ENCODE data around the gene OR6J1. TPM values are rescaled to one million over a fixed set of nuclear protein-coding genes. Genes with fewer than 3 reads are reported as not detected.
"Not testable (repeated sequence)": the region's sequence is repeated elsewhere in the genome, so short reads cannot be mapped to it uniquely, and the experiment has no call there.

Gene OR6J1
- not detected for total RNA-seq

- TF ChIP-seq POLR2A (IDR thresholded peaks at IDR 0.05), result no peak
- TF ChIP-seq EP300 (IDR thresholded peaks at IDR 0.05), result no peak
- TF ChIP-seq CTCF (IDR thresholded peaks at IDR 0.05), result no peak
- H3K9me3 ChIP-seq, result no peaks in the 10 kb centered on the region
- no peaks in the 10 kb centered on the region for H3K4me1 ChIP-seq
- H3K36me3 ChIP-seq, result no peaks in the 10 kb centered on the region
- DNase-seq (ENCODE audit: low spot score in 2 of 2), result no peak
- WGBS, 2 donors, result 60 to 80% methylated on average over 1 of the region's 1 CpG
- H3K4me3 ChIP-seq, result no peak within 1 kb of the TSS
- H3K27ac ChIP-seq, result no peak within 1 kb of the TSS
- no peaks in the 10 kb centered on the region for H3K27me3 ChIP-seq
Measured at GRCh38 chr14:22644305-22644635, at the start of gene OR6J1. Gene OR6J1, minus strand, starts transcription at chr14:22644352. Its CDS starts 9,541 bp downstream, at chr14:22634811.

DNA sequence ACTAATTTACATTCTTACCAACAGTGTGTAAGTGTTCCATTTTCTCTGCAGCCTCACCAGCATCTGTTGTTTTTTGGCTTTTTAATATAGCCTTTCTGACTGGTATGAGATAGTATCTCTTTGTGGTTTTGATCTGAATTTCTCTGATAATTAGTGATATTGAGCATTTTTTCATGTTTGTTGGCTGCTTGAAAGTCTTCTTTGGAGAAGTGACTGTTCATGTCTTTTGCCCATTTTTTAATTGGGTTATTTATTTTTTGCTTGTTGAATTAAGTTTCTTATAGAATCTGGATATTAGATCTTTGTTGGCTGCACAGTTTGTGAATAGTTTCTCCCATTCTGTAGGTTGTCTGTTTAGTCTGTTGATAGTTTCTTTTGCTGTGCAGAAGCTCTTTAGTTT lies 48.0 kb upstream of the OR6J1 start:
- Histone ChIP-seq H3K36me3 (no peaks in the 10 kb centered on the region), H3K4me3 (no peak overlapping the region), H3K9me3 (peaks cover 0 to 23% (median 0%) of the 10 kb centered on the region in 4 donors), H3K27ac (no peak overlapping the region), H3K27me3 (no peaks in the 10 kb centered on the region), H3K4me1 (no peaks in the 10 kb centered on the region)
- TF ChIP-seq POLR2A (IDR thresholded peaks at IDR 0.05) (no peak), CTCF (IDR thresholded peaks at IDR 0.05) (no peak), EP300 (IDR thresholded peaks at IDR 0.05) (no peak)
- no peak for DNase-seq (ENCODE audit: low spot score in 2 of 2)

- no peaks in the 10 kb centered on the region for H3K36me3 ChIP-seq
- no peak for DNase-seq (ENCODE audit: low spot score in 2 of 2)
- WGBS, 2 donors, result 39 to 54% methylated on average over 2 of the region's 2 CpGs
- H3K27me3 ChIP-seq, result no peaks in the 10 kb centered on the region
- TF ChIP-seq EP300 (IDR thresholded peaks at IDR 0.05) (no peak), CTCF (IDR thresholded peaks at IDR 0.05) (no peak), POLR2A (IDR thresholded peaks at IDR 0.05) (no peak)
- no peak overlapping the region for H3K4me3 ChIP-seq
- peaks cover 0 to 23% (median 0%) of the 10 kb centered on the region in 4 donors for H3K9me3 ChIP-seq
- H3K27ac ChIP-seq, result no peak overlapping the region
- H3K4me1 ChIP-seq, result no peaks in the 10 kb centered on the region
Measured at GRCh38 chr14:22691171-22691570, 47.0 kb upstream of the OR6J1 start.

DNA sequence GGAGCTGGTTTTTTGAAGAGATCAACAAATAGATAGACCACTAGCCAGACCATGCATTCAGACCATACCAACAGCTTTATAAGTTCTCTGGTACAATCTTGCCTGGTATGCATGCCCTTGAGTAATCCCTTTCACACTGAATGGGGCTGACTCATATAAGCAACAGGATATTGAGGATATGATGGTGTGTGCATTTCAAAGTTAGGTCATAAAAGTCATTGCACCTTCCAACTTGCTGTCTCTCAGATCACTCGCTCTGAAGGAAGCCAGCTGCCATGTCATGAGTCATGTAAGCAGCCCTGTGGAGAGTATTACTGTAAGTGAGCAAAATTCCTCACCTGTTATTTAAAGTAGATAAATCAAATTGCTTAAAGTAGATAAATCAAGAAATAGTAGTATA lies 45.0 kb upstream of the OR6J1 start:
- no peaks in the 10 kb centered on the region for H3K27me3 ChIP-seq
- no peaks in the 10 kb centered on the region for H3K4me1 ChIP-seq
- WGBS, 2 donors, result 60 to 70% methylated on average over 1 of the region's 1 CpG
- H3K36me3 ChIP-seq, result no peaks in the 10 kb centered on the region
- DNase-seq (ENCODE audit: low spot score in 2 of 2), result no peak
- no peak for TF ChIP-seq POLR2A (IDR thresholded peaks at IDR 0.05)
- no peak for TF ChIP-seq CTCF (IDR thresholded peaks at IDR 0.05)
- peaks cover 0 to 23% (median 0%) of the 10 kb centered on the region in 4 donors for H3K9me3 ChIP-seq
- H3K27ac ChIP-seq, result no peak overlapping the region
- H3K4me3 ChIP-seq, result no peak overlapping the region

DNA sequence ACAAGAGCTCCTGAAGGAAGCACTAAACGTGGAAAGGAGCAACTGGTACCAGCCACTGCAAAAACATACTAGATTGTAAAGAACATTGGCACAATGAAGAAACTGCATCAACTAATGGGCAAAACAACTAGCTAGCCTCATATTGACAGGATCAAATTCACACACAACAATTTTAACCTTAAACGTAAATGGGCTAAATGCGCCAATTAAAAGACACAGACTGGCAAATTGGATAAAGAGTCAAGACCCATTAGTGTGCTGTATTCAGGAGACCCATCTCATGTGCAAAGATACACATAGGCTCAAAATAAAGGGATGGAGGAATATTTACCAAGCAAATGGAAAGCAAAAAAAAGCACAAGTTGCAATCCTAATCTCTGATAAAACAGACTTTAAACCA lies 43.8 kb upstream of the OR6J1 start:
- H3K9me3 ChIP-seq, result peaks cover 0 to 22% (median 0%) of the 10 kb centered on the region in 4 donors
- H3K36me3 ChIP-seq; H3K27ac ChIP-seq; H3K4me1 ChIP-seq; H3K27me3 ChIP-seq; H3K4me3 ChIP-seq; DNase-seq (ENCODE audit: low spot score in 2 of 2): not testable (repeated sequence)
- 90 to 95% methylated on average over 3 of the region's 3 CpGs for WGBS, 2 donors

DNA sequence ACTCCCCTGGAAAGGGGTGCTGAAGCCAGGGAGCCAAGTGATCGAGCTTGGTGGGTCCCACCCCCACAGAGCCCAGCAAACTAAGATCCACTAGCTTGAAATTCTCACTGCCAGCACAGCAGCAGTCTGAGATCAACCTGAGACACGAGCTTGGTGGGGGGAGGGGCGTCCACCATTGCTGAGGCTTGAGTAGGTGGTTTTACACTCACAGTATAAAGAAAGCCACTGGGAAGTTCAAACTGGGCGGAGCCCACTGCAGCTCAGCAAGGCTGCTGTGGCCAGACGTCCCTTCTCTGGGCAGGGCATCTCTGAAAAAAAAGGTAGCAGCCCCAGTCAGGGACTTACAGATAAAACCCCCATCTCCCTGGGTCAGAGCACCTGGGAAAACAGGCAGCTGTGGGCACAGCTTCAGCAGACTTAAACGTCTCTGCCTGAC lies 42.0 kb upstream of the OR6J1 start:
- not testable (repeated sequence) for H3K27me3 ChIP-seq; H3K27ac ChIP-seq; DNase-seq (ENCODE audit: low spot score in 2 of 2); H3K4me1 ChIP-seq; H3K36me3 ChIP-seq; H3K4me3 ChIP-seq; H3K9me3 ChIP-seq
- WGBS, 2 donors, result 35% methylated on average over 6 of the region's 6 CpGs

Data from tibial nerve (tissue), 4 donors.